AG20443 (cell line): ENCODE results near the gene CDYL2.
"Not testable (repeated sequence)": the region's sequence is repeated elsewhere in the genome, so short reads cannot be mapped to it uniquely, and the experiment has no call there.

Source experiments
- DNase-seq: peaks from one replicate; pipeline ENCODE4 v3.0.0; 2012; ENCODE audit warnings: low spot score, mixed read lengths

Gene CDYL2, protein sequence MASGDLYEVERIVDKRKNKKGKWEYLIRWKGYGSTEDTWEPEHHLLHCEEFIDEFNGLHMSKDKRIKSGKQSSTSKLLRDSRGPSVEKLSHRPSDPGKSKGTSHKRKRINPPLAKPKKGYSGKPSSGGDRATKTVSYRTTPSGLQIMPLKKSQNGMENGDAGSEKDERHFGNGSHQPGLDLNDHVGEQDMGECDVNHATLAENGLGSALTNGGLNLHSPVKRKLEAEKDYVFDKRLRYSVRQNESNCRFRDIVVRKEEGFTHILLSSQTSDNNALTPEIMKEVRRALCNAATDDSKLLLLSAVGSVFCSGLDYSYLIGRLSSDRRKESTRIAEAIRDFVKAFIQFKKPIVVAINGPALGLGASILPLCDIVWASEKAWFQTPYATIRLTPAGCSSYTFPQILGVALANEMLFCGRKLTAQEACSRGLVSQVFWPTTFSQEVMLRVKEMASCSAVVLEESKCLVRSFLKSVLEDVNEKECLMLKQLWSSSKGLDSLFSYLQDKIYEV

DNA sequence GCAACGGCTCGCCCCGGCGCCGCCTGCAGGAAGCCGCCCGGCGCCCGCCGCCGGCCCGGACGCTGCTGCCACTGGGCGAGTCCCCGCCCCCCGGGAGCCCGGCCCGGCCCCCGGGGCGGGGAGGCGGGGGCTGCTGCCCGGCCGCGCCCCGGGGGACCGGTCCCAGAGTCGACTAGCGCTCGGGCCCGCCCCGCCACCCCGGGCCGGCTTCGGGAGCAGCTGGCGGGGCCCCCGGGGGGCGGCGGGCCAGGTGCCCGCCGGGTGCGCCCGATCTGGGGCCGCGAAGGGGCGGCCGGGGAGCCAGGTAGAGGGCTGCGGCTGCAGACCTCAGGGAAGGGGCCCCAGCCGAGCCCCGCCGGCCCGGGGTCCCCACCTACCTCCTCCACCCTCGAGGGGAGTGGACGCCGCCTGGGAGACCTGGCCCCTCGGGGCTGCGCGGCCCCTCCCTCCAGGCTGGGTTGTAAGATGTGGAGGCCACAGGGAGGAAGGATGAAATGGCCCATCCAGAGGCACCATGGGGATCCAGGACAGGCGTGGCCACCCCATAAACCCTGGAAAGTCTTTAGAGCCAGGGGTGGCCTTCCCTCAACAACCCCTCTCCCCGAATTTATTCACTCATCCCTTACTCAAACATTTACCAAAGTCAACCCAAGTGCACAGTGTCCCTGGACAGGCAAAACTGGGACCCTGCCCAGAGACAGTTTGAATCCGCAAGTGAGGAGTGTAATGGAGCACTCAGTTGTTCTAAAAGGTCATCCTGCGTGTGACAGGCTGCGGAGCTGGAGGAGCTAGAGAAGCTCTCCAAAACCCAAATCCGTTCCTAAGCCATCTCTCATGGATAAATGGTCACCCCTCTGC lies at the start of gene CDYL2:
TSS of gene CDYL2 (minus strand) at position 73 of the 858 bp plus-strand sequence. CDS start 425 bp downstream, outside the sequence.
- peak; percentile 91 for DNase-seq

DNA sequence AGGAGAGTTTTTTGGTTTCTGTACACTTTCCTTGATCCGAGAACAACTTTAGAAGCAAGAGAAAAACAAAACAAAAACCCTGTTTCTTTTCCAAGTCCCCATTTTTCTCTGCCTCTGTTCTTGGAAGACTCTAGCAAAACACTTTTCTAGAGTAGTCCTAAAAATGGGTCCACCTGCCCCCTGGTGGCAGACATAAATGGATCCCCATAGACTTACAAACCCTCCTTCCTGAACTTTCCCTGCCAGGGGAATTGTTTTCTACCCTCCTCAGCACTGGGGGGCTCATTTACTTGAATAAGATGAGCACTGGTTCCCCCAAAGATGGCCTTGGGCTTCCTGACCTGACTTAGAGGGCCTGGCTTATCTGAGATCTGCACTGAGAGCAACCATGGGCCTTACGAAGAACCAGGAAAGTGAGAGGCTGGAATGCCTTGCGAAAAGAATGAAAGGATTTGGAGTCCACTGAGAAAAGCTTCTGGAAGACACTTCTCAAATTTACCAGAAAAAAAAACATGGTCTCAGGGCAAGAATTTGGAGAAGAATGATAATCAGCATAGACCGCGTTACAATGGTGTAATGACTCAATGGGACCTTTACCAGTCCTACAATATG lies 48.0 kb upstream of the CDYL2 start:
- peak; percentile 24 for DNase-seq

DNA sequence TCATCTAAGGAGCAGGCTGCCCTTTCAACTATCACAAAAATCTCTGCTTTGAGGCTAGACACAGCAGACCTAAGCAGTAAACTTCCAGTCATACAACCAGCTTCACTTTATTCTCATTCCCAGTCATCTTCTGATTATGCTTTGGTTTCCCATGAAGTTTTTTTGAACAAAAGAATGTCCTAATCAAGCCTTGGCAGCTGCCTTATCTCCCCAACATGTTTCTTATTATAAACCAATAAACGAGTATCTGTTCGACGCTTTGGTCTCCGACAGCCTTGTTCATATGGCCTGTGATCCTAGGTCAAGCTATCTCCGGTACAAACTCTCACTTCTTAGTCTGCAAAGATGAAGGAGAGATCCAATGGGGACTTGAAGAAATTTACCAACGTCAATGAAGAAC lies 47.4 kb upstream of the CDYL2 start:
- no peak for DNase-seq

DNA sequence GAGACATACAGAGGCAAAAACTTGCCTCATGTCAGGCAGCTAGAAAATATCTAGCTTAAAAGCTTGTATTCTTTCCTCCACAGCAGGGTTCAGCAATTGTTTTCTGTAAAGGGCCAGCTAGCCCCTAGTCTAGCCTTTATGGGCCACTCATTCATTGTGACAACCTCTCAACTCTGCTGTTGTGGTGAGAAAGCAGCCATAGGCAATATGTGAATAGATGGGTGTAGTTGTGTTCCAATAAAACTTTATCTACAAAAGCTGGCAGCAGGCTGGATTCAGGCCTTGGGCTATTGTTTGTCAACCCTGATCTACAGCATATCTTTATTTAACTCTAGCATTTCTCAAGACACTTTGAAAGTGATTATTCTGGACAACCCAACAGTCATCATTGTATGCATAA lies 46.4 kb upstream of the CDYL2 start:
- no peak for DNase-seq

DNA sequence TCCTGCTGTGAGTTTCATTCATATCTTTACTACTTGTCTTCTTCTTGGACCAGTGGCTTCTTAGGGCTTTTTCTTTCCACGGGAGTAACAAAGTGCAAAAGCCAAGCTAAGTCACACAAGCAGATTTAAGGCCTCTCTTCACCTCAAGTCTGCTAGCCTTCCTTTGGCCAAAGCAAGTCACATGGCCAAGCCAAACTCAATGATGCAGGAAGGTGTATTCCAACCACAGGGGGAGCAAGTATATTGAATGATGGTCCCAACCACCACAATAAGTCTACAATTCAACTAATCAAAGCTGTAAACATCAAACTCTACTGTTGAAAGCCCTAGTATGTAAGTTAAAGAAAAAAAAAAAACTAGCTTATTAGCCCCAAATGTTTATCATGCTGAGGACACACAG lies 44.5 kb upstream of the CDYL2 start:
- no peak for DNase-seq

DNA sequence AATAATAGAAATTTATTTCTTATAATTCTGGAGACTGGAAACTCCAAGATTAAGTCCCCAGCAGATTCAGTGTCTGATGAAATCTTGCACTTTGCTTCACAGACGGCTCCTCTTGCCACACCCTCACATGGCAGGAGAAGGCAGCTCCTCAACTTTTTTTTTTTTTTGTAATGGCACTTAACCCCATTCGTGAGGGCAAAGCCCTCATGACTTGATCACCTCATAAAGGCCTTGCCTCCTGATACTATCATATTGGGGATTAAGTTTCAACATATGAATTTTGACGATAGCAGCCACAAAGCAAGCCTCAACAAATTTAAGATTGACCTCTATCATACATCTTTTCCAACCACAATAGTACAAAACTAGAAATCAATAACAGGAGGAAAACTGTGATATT lies 42.3 kb upstream of the CDYL2 start:
- no peak for DNase-seq

DNA sequence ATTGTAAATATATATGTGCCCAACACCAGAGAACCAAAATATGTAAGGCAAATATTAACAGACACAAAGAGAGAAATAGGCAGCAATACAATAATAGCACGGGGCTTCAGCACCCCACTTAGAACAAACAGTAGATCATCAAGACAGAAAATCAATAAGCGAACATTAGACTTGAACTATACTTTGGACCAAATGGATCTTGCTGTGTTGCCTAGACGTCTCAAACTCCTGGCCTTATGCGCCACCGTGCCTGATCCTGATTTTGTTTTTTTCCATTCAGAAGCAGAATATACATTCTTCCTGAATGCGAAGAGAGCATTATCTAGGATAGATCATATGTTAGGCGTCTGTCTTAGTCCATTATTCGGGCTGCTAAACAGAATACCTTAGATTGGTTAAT lies 41.9 kb upstream of the CDYL2 start:
- DNase-seq, result no peak

DNA sequence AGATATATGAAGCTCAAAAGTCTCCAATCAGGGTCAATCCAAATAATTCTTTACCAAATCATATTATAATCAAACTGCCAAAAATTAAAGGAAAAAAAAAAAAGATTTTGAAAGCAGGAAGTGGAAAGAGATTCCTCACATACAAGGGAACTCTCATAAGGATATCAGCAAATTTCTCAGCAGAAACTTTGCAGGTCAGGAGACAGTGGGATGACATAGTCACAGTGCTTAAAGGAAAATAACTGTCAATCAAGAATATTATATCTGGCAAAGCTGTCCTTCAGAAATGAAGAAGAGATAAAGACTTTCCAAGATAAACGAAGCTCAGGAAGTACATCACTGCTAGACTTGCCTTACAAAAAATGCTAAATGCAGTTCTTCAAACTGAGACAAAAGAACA lies 40.0 kb upstream of the CDYL2 start:
- no peak for DNase-seq

DNA sequence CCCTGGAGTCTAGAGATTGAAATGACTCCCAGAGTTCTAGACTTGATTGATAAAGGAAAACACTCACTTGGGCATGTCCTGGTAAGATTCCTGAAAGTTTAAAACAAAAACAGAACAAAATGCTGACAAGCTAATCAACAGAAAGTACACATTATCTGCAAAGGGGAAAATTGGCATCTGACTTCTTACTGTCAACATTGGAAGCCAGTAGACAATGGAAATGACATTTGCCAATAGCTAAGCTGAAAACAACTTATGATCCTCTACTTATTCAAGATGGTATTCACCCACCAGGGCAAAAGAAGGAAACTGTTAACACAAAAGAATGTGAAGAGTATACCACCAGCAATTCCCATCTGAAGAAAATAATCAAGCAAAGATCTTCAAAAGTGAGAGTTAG lies 36.8 kb upstream of the CDYL2 start:
- no peak for DNase-seq

DNA sequence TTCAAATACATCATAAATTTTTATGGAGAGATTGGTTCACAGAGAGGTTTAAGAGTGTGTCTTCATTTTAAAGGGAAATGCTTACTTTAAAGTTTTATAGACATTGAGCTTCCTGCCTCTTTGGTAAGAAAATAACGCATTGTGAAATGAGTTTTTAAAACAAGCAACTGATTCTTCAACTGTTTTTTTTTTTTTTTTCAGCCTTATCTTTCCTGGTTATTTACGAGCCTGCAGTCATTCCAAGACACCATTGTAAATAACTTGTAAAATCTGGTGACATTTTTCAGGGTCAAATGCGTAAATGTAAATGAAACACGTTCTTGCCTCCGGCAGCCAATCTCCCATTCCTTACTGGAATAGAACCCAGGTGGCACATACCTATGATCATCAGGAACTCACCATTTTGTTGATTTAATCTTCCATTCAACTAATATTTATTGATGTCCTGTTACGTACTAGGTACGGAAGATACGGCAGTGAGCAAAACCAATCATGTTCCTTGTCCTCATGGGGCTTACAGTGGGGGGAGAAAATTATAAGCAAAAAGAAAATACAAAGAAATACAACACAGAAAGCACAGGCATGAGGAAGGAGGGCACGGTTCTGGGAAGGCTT lies 33.2 kb upstream of the CDYL2 start:
- DNase-seq, result no peak

DNA sequence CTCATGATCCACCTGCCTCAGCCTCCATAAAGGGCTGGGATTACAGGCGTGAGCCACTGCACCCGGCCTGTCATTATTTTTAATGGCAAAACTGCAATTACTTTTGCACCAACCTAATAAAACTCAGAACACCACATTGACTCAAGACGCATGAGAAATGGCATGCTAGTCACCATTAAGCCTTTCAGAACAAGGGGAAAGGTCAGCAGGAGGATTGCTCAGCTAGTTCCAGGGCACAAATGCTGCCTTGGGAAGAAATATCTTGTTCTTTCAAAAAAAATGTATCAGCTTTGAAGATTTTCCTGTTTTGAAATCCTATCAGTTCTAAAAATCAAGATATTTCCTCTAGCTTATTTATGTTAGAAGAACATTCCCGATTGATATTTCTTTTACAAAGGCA lies 32.4 kb upstream of the CDYL2 start:
- DNase-seq, result no peak

DNA sequence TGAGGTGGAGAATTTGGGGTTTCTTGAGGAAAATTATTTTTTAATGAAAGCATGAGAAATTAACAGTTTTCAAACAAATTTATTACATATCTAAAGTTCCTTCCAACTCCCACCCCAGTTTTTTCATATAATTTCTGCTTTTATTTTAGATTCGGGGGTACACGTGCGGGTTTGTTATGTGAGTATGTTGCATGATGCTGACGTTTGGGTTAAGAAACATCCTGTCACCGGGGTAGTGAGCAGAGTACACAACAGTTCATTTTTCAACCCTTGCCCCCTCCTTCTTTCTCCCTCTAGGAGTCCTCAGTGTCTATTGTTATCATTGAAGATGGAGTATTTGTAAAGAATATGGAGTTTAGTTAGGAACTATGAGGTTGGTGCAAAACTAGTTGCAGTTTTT lies 31.8 kb upstream of the CDYL2 start:
- no peak for DNase-seq

DNA sequence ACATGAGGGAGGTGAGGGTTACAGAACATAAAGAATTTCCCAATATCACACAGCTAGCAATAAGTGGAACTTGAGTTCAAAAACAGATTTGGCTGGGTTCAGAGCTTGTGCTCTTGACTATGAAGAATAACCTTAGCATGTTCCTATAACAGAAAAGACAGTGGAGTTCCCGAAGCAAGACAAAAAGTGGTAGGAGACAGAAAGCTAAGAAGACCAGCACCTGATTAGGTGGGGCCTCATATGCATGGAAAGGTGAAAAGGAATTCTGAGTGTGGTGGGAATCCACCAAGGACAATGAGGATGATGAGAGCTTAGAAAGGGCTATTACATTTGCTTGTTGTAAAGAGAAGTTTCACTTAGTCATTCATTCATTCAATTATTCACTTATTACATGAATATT lies 26.6 kb upstream of the CDYL2 start:
- no peak for DNase-seq

DNA sequence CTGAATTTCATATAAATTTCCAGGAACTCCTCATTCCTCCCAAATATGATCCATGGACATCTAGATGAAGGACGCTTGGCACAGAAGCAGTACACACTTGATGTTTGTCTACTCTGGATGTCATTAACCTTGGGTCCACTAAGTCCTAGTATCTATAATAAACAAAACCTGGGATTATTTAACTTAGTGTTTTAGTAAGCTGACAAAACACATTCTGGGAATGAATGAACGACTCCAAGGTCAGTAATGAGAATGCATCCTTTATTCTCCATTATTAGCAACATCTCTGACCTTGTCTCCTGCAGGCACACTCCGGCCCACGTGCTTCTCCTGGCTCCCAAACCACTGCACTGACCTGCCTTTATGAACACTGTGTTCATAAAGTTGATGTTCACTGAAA lies 24.1 kb upstream of the CDYL2 start:
- no peak for DNase-seq

DNA sequence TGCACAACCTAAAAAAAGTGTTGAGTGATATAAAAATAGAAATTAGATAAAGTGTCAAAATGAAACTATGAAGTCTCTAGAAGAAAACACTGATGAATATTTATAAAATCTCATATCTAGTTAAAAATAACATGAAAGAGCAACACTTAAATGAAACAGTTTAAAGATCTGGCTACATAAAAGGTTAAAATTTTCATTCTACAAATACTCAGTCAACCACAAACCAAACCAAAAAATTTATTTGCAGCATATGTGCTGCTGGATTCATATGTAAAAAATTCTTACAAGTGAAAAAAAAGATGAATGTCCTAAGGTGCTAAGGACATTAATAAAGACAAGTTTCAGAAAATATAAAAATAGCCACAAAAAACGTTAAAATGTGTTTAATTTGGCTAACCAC lies 22.6 kb upstream of the CDYL2 start:
- DNase-seq, result no peak

DNA sequence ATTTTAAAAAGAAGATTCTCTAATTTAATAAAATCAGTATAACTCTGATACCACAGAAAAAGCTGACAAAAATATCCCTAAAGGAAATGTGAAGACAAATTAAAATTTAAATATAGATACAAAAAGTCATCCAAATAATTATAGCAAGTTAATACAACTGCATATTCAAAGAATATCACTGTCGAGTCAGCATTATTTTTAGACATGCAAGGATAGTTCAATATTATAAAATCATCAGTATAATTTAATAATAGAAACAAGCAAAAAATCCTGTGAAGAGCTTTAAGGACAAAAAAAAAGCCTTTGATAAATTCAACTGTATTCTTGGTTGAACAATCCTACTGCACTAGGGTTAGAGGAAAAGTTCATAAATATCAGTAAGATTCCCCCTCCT lies 21.0 kb upstream of the CDYL2 start:
- DNase-seq, result no peak

DNA sequence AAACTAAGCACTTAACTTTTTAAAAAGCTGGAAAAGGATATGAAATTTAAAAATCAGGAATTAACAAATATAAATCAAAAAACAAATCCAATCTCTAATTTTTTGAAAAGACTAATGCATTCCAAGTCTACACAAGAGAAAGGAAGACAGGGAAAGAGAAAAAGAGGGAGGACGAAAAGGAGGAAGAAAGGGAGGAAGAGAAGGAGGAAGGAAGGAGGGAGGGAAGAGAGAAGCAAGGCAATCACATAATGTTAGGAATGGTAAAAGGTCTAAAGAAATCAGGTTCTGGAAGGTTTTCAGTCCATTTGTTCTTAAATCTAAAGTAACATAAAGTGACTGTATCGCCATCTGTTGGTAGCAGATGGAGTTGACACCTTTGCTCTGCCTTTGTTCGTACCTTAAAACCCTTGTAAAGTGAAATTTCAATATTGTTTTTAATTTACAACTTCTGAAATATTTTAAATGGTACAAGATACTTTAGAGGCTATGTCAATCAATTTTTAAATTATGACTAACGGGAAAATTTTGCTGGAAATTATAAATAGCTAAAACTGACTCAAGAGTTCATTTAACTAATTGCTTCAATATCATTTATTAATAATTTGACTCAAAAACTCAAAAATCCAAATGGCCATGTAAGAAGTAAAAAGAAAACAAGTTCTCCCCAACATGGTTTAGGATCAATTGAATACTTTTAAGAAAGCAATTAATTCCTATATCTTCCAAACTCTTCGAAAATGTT lies 20.4 kb upstream of the CDYL2 start:
- DNase-seq, result peak; percentile 49

DNA sequence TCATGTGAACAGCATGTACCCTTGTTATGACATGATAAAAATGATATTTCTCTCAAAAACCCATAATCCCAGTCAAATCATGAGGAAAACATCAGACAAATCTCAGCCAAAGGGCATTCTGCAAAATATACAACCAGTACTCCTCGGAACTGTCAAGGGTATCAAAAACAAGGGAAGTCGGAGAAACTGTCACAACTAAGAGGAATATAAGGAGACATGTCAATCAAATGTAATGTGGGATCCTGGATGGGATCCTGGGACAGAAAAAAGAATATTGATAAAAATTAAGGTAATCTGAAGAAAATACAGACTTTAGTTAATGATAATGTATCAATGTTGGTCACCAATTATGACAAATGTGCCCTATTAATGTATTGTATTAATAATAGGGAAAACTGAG lies 15.6 kb upstream of the CDYL2 start:
- DNase-seq, result no peak

DNA sequence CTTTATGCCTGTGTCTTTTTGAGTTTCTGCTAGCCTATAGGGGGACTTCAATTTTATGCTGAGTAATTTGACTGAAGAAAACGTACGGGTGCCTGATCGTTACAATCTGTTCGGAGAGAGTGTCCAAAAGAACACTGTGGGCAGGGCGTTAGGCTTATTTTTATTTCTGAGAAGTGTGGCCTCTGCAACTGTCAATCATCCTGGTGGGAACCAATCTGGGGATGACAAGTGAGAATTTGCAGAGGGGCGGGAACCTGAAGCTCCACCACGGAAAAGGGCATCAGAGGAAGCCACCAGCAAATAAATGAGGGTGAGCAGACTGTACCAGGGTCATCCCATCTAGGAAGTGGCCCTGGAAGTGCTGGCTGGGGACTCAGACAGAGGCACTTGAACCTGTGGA lies 12.0 kb upstream of the CDYL2 start:
- no peak for DNase-seq

DNA sequence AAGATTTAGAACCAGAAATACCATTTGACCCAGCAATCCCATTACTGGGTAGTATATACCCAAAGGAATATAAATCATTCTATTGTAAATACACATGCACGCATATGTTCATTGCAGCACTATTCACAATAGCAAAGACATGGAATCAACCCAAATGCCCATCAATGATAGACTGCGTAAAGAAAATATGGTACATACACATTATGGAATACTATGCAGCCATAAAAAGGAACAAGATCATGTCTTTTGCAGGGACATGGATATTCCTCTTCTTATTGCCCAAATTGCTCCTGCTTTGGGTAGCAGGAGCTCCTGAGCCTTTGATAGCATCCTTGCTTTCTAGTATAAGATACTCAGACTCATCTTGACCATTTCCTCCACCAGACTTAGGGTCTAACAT lies 10.9 kb upstream of the CDYL2 start:
- not testable (repeated sequence) for DNase-seq

DNA sequence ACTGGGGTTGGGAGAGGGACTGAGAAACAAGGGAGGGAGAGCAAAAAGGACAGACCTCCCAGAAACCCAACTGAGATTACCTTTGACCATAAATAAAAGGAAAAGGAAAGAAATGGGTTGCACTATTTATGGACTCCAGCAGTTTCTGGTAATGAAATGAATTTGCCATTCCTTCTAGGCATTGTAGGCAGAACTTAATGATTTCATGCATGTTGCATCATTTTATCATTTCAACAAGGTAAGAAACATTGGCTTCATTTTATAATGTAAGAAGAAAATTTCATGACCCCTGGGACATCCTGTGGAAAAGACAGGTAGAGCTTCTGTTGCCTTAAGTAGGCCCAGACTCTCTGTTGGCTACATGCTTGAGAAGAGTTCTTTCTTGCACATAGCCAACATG lies 8.2 kb upstream of the CDYL2 start:
- no peak for DNase-seq

DNA sequence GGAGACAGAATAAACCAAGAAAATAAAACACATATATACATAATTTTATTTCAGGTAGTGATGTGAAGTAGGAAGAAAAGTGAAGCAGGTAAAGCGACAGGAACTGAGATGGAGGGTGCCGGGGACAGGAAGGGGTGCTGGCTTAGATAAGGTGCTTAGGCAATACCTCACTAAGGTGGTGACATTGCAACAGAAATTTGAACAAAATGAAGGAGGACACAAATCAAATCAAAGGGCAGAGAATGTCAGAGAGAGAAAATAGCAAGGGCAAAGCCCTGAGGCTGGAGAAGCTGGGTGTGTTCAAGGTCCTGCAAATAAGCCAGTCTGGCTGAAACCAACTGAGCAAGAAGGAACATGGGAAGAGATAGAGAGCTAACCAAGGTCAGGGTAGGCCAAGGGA lies 5.0 kb upstream of the CDYL2 start:
- DNase-seq, result no peak
